HG02870 (cell line): ENCODE data around the gene LRMDA.

Source experiments
- ATAC-seq: cut with Tn5 transposase; IDR thresholded peaks from one replicate; pipeline ENCODE4 v1.9.1; 2021; ENCODE audit warnings: mild to moderate bottlenecking, moderate library complexity; ENCODE audit not compliant: unreplicated experiment

Gene LRMDA

GRCh38 chr10:75694790-75695189, 263.4 kb downstream of the LRMDA start:
- ATAC-seq, result no peak

GRCh38 chr10:75695994-75696393, 264.6 kb downstream of the LRMDA start:
- ATAC-seq, result no peak

GRCh38 chr10:75696536-75696935, 265.1 kb downstream of the LRMDA start:
- ATAC-seq, result no peak

DNA sequence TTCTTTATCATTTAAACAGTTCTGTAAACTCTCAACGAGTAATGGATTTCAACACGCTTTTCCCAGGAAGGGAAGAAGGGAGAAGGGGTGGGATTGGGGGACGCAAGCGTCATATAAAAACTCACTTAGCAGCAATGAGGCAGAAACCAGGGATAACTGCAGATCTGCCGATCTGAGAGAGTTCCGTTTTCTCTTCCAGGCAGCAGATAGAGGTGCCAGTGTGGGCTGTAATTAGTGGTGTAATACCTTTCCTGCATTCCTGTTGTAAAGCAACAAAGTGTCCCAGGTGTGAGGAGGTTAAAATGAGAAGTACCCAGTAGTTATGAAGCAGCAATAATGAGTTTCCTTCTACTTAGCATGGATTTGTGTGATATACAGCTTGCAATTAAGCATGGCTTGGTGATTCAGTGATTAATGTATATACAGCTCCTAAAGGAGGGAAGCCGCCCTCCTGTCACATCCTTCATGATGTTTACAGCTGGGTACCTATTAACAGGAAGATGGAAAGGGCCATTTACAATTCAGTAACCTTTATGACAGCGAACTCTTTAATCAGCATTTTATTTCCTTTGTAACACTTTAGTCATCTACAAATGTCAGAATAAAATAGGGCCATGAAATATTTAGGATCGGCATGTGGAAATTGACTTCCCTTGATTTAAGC, 271.9 kb downstream of the LRMDA start:
- no peak for ATAC-seq

DNA sequence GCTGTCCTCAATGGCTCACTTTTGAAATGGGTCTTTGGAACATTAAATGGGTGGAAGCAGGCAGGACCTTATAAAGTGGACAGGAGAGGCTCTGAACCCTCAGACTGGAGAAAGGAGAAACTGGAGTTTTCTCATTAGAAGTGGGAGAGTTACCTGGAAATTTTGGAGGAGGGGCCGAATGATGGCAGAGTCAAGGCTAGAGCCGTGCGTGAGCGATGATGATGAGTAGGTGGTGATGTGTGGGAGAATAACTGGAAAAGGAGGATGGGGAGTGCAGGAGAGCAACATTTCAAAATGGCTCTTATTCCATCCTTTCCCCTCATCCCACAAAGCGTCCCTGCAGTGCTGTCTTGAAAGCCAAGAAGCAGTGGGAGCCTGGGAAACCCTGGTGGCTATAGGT, 274.0 kb downstream of the LRMDA start:
- no peak for ATAC-seq

- ATAC-seq, result no peak
These were observed 275.8 kb downstream of the LRMDA start for GRCh38 chr10:75707080-75707840.

- no peak for ATAC-seq
These were observed 276.6 kb downstream of the LRMDA start for GRCh38 chr10:75708060-75708459.

GRCh38 chr10:75709245-75709644, 277.8 kb downstream of the LRMDA start:
- no peak for ATAC-seq

- no peak for ATAC-seq
These were observed 278.4 kb downstream of the LRMDA start for GRCh38 chr10:75709811-75710210.

- no peak for ATAC-seq
These were observed 280.9 kb downstream of the LRMDA start for GRCh38 chr10:75712242-75712880.

GRCh38 chr10:75716506-75716905, 285.1 kb downstream of the LRMDA start:
- no peak for ATAC-seq

- no peak for ATAC-seq
These were observed 285.9 kb downstream of the LRMDA start for GRCh38 chr10:75717126-75717916.

GRCh38 chr10:75718991-75719390, 287.6 kb downstream of the LRMDA start:
- ATAC-seq, result no peak

GRCh38 chr10:75720157-75720556, 288.7 kb downstream of the LRMDA start:
- no peak for ATAC-seq

- ATAC-seq, result no peak
These were observed 290.6 kb downstream of the LRMDA start for GRCh38 chr10:75722020-75722419.

GRCh38 chr10:75722609-75723008, 291.2 kb downstream of the LRMDA start:
- no peak for ATAC-seq

DNA sequence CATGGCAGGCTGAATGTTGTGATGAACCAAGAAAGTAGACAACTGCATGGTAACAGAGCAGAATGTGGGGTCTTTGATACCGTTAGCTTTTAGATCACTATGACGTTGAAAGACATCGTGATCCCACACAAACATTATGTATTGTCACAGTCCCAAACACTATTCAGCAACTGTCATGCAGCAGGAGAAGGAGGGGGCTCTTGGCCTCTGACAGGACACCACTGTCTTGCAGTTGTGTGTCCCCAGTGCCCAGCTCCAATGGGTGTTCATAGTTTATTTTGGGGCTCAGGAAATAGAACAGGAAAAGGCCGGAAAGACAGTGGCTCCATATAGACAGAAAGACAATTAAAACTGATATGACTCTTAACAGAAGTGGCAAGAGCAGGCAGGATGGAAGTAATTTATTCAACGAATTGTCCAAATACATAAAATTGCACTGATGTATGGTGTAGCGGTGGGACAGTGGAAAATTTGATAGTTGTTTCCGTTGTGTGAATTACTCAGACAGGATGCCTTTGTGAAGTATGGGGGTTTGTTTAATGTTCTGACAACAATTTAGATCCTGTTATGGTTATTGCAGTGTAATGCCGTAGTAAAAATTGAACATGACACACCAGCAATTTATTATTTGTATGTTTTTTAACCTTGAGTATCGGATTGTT, 292.0 kb downstream of the LRMDA start:
- ATAC-seq, result no peak

- ATAC-seq, result no peak
These were observed 292.6 kb downstream of the LRMDA start for GRCh38 chr10:75724047-75724446.

- ATAC-seq, result no peak
These were observed 295.4 kb downstream of the LRMDA start for GRCh38 chr10:75726522-75727483.

DNA sequence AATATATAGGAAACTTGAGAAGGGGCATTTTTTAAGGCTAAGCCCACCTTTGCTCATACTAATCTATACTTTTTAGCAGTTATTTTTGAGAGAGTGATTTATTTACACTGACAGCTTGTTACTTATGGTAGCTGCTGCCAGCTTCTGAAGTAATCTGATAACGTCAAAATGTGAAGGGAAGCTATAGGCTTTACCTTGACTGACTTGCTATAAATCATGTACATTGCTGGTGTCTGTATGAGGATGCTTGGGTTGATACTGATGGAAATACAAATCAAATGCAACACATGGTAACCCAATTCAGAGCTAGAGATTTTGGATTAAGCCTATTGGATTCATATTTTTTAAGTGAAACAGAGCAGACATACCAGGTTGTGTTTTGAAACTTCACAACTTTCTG, 299.4 kb downstream of the LRMDA start:
- no peak for ATAC-seq
